Coronary artery (tissue), 2 donors: ENCODE data around the gene LYZ.

Experiments
- DNase-seq: peaks from one replicate; pipeline ENCODE4 v3.0.0-alpha.2; 2017; ENCODE audit warnings: low spot score
- H3K27ac ChIP-seq, 2 donors: fragments of 200-600 bp; sonication (generic); one replicate each; pipeline ENCODE4 v1.5.1; 2016 to 2019
- H3K4me3 ChIP-seq: fragments of 200-600 bp; sonication (generic); 2 replicates; pipeline ENCODE4 v1.5.1; 2016; ENCODE audit warnings: mild to moderate bottlenecking, moderate library complexity
- CTCF ChIP-seq: fragments of 200-600 bp; sonication (generic); IDR thresholded peaks from one replicate; pipeline ENCODE4 v1.5.1; 2019; ENCODE audit warnings: antibody characterized with exemption

The LYZ gene

GRCh38 chr12:69339999-69340398, 8.2 kb upstream of the LYZ start:
- DNase-seq: no peak
- no peak for TF ChIP-seq CTCF
- Histone ChIP-seq H3K27ac (no peak overlapping the region), H3K4me3 (no peak overlapping the region)

- no peak for DNase-seq
- no peak overlapping the region for H3K27ac ChIP-seq
- no peak for TF ChIP-seq CTCF
- H3K4me3 ChIP-seq: no peak overlapping the region
Measured at GRCh38 chr12:69341328-69341727, 6.9 kb upstream of the LYZ start.

- TF ChIP-seq CTCF: no peak
- Histone ChIP-seq H3K4me3 (no peak overlapping the region), H3K27ac (no peak overlapping the region)
- DNase-seq: no peak
Measured at GRCh38 chr12:69342421-69342820, 5.8 kb upstream of the LYZ start.

- Histone ChIP-seq H3K27ac (no peak overlapping the region), H3K4me3 (no peak overlapping the region)
- no peak for DNase-seq
- no peak for TF ChIP-seq CTCF
Measured at GRCh38 chr12:69343357-69343756, 4.8 kb upstream of the LYZ start.

- no peak for TF ChIP-seq CTCF
- Histone ChIP-seq H3K4me3 (no peak overlapping the region), H3K27ac (no peak overlapping the region)
- no peak for DNase-seq
Measured at GRCh38 chr12:69343885-69344612, 4.1 kb upstream of the LYZ start.

- no peak for TF ChIP-seq CTCF
- Histone ChIP-seq H3K27ac (no peak overlapping the region), H3K4me3 (no peak overlapping the region)
- DNase-seq: no peak
Measured at GRCh38 chr12:69345077-69345476, 3.1 kb upstream of the LYZ start.

- DNase-seq: no peak
- no peak for TF ChIP-seq CTCF
- no peak overlapping the region for H3K27ac ChIP-seq
- H3K4me3 ChIP-seq: no peak overlapping the region
Measured at GRCh38 chr12:69345742-69346141, 2.4 kb upstream of the LYZ start.
